ENCODE results near the gene SERPIND1.

Gene SERPIND1

GRCh38 chr22:20727118-20728015 is 46.5 kb upstream of the SERPIND1 start:
- Histone ChIP-seq H3K4me3 (ENCODE audit: low read depth, low read length) (no peak overlapping the region), H3K4me1 (ENCODE audit: control insufficient read depth, insufficient read depth, low read length) (no peaks in the 10 kb centered on the region), H3K36me3 (ENCODE audit: control insufficient read depth in 2 of 2, insufficient read depth in 1 of 2, low read length in 2 of 2) (peaks cover 0 to 56% of the 10 kb centered on the region in 2 experiments; a peak in 2 of 3 replicates), H3K9me3 (ENCODE audit: control insufficient read depth, insufficient read depth, low read depth, low read length) (no peaks in the 10 kb centered on the region), H3K27ac (ENCODE audit: extremely low read depth, low read depth, low read length) (no peak overlapping the region)
- CTCF ChIA-PET = no interaction called here
- TF ChIP-seq ZNF596 (tag by site-specific recombination; IDR thresholded peaks at IDR 0.05) = no peak
- TF ChIP-seq ZNF335 (tag by site-specific recombination; conservative IDR thresholded peaks at IDR 0.05) = no peak
- TF ChIP-seq GLI2 (tag by site-specific recombination; IDR thresholded peaks at IDR 0.05; ENCODE audit: borderline replicate concordance, low read depth) = no peak
- TF ChIP-seq ZNF341 (tag by site-specific recombination; IDR thresholded peaks at IDR 0.05; ENCODE audit: low read depth) = no peak
- TF ChIP-seq, protein P1, sequence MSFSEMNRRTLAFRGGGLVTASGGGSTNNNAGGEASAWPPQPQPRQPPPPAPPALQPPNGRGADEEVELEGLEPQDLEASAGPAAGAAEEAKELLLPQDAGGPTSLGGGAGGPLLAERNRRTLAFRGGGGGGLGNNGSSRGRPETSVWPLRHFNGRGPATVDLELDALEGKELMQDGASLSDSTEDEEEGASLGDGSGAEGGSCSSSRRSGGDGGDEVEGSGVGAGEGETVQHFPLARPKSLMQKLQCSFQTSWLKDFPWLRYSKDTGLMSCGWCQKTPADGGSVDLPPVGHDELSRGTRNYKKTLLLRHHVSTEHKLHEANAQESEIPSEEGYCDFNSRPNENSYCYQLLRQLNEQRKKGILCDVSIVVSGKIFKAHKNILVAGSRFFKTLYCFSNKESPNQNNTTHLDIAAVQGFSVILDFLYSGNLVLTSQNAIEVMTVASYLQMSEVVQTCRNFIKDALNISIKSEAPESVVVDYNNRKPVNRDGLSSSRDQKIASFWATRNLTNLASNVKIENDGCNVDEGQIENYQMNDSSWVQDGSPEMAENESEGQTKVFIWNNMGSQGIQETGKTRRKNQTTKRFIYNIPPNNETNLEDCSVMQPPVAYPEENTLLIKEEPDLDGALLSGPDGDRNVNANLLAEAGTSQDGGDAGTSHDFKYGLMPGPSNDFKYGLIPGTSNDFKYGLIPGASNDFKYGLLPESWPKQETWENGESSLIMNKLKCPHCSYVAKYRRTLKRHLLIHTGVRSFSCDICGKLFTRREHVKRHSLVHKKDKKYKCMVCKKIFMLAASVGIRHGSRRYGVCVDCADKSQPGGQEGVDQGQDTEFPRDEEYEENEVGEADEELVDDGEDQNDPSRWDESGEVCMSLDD (tag by site-specific recombination; IDR thresholded peaks at IDR 0.05) = no peak
- no peak for TF ChIP-seq HIC1 (tag by site-specific recombination; IDR thresholded peaks at IDR 0.05)
- TF ChIP-seq ZNF423 (tag by site-specific recombination; IDR thresholded peaks at IDR 0.05) = no peak
- TF ChIP-seq ZNF146 (tag by site-specific recombination; IDR thresholded peaks at IDR 0.05) = no peak
- POLR2A ChIA-PET = no interaction called here

- Histone ChIP-seq H3K9me3 (ENCODE audit: control insufficient read depth, insufficient read depth, low read depth, low read length) (no peaks in the 10 kb centered on the region), H3K4me3 (ENCODE audit: low read depth, low read length) (no peak overlapping the region), H3K4me1 (ENCODE audit: control insufficient read depth, insufficient read depth, low read length) (no peaks in the 10 kb centered on the region), H3K36me3 (ENCODE audit: control insufficient read depth in 2 of 2, insufficient read depth in 1 of 2, low read length in 2 of 2) (peaks cover 0 to 62% of the 10 kb centered on the region in 2 experiments; a peak in 2 of 3 replicates), H3K27ac (ENCODE audit: extremely low read depth, low read depth, low read length) (no peak overlapping the region)
- ChIA-PET CTCF (interaction anchor here (0.9 kb wide), 1 partner anchor 139 kb away, joined by 4 read pairs; no protein-coding TSS in a partner anchor), POLR2A (no interaction called here)
- no peak for TF ChIP-seq SP3 (tag by site-specific recombination; IDR thresholded peaks at IDR 0.05)
- TF ChIP-seq, protein P2, sequence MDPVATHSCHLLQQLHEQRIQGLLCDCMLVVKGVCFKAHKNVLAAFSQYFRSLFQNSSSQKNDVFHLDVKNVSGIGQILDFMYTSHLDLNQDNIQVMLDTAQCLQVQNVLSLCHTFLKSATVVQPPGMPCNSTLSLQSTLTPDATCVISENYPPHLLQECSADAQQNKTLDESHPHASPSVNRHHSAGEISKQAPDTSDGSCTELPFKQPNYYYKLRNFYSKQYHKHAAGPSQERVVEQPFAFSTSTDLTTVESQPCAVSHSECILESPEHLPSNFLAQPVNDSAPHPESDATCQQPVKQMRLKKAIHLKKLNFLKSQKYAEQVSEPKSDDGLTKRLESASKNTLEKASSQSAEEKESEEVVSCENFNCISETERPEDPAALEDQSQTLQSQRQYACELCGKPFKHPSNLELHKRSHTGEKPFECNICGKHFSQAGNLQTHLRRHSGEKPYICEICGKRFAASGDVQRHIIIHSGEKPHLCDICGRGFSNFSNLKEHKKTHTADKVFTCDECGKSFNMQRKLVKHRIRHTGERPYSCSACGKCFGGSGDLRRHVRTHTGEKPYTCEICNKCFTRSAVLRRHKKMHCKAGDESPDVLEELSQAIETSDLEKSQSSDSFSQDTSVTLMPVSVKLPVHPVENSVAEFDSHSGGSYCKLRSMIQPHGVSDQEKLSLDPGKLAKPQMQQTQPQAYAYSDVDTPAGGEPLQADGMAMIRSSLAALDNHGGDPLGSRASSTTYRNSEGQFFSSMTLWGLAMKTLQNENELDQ (tag by site-specific recombination; IDR thresholded peaks at IDR 0.05; ENCODE audit: low read depth) = no peak
- TF ChIP-seq ZNF560 (tag by site-specific recombination; IDR thresholded peaks at IDR 0.05; ENCODE audit: borderline replicate concordance) = no peak
- TF ChIP-seq ZNF426 (tag by site-specific recombination; IDR thresholded peaks at IDR 0.05) = no peak
- TF ChIP-seq ZNF214 (tag by site-specific recombination; IDR thresholded peaks at IDR 0.05; ENCODE audit: borderline replicate concordance) = no peak
- TF ChIP-seq KLF16 (tag by site-specific recombination; IDR thresholded peaks at IDR 0.05) = no peak
- TF ChIP-seq ZNF623 (tag by site-specific recombination; IDR thresholded peaks at IDR 0.05) = no peak
- TF ChIP-seq ZNF366 (tag by site-specific recombination; conservative IDR thresholded peaks at IDR 0.05) = no peak
- TF ChIP-seq SCRT1 (tag by site-specific recombination; IDR thresholded peaks at IDR 0.05; ENCODE audit: borderline replicate concordance) = no peak
- no peak for TF ChIP-seq ELK4 (IDR thresholded peaks at IDR 0.05; ENCODE audit: borderline replicate concordance, low read depth, low read length)
- TF ChIP-seq, protein P3, sequence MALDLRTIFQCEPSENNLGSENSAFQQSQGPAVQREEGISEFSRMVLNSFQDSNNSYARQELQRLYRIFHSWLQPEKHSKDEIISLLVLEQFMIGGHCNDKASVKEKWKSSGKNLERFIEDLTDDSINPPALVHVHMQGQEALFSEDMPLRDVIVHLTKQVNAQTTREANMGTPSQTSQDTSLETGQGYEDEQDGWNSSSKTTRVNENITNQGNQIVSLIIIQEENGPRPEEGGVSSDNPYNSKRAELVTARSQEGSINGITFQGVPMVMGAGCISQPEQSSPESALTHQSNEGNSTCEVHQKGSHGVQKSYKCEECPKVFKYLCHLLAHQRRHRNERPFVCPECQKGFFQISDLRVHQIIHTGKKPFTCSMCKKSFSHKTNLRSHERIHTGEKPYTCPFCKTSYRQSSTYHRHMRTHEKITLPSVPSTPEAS (tag by site-specific recombination; IDR thresholded peaks at IDR 0.05) = no peak
- TF ChIP-seq ZNF529 (tag by site-specific recombination; IDR thresholded peaks at IDR 0.05; ENCODE audit: insufficient replicate concordance) = no peak
Observed at GRCh38 chr22:20728523-20729190, 45.3 kb upstream of the SERPIND1 start.

Measured in HEK293 (cell line).